Smooth muscle cell (in vitro differentiated cells): ENCODE results near the gene RXFP3. TPM values are rescaled to one million over a fixed set of nuclear protein-coding genes. Genes with fewer than 3 reads are reported as not detected.

Experiments
- DNase-seq: peaks from one replicate; lab custom pipeline; 2025; ENCODE audit not compliant: unreplicated experiment; lab: John Stamatoyannopoulos, UW
- H2AFZ ChIP-seq: fragments of 200-600 bp; sonication (generic); 2 replicates; pipeline ENCODE4 v1.6.0; 2016; ENCODE audit warnings: antibody characterized with exemption, low read depth, mild to moderate bottlenecking
- H3F3A ChIP-seq: fragments of 200-600 bp; sonication (generic); 2 replicates; pipeline ENCODE4 v1.6.0; 2017; ENCODE audit warnings: antibody characterized with exemption, low read depth
- H3K27ac ChIP-seq: fragments of 200-600 bp; sonication (generic); 2 replicates; pipeline ENCODE4 v1.5.1; 2016; ENCODE audit warnings: low read depth, mild to moderate bottlenecking
- H3K27me3 ChIP-seq: fragments of 200-600 bp; sonication (generic); 2 replicates; pipeline ENCODE4 v1.6.1; 2016; ENCODE audit warnings: low read depth, mild to moderate bottlenecking
- H3K36me3 ChIP-seq: fragments of 200-600 bp; sonication (generic); 2 replicates; pipeline ENCODE4 v1.5.1; 2016; ENCODE audit warnings: low read depth
- H3K4me1 ChIP-seq: fragments of 200-600 bp; sonication (generic); 2 replicates; pipeline ENCODE4 v1.5.1; 2016; ENCODE audit warnings: low read depth
- H3K4me2 ChIP-seq: fragments of 200-600 bp; sonication (generic); 2 replicates; pipeline ENCODE4 v1.6.0; 2016; ENCODE audit warnings: mild to moderate bottlenecking
- H3K4me3 ChIP-seq: fragments of 200-600 bp; sonication (generic); 2 replicates; pipeline ENCODE4 v1.5.1; 2016; ENCODE audit warnings: mild to moderate bottlenecking
- H3K79me2 ChIP-seq: fragments of 200-600 bp; sonication (generic); 2 replicates; pipeline ENCODE4 v1.6.0; 2016; ENCODE audit warnings: low read depth, mild to moderate bottlenecking
- H3K9ac ChIP-seq: fragments of 200-600 bp; sonication (generic); 2 replicates; pipeline ENCODE4 v1.6.0; 2016; ENCODE audit warnings: low read depth
- H3K9me3 ChIP-seq: fragments of 200-600 bp; sonication (generic); replicated peaks from 2 replicates; pipeline ENCODE4 v1.5.1; 2016; ENCODE audit warnings: low read depth
- H4K20me1 ChIP-seq: fragments of 200-600 bp; sonication (generic); 2 replicates; pipeline ENCODE4 v1.6.0; 2016; ENCODE audit warnings: low read depth
- CTCF ChIP-seq: fragments of 200-600 bp; sonication (generic); IDR thresholded peaks from 2 replicates; pipeline ENCODE4 v1.5.1; 2017; ENCODE audit warnings: borderline replicate concordance, mild to moderate bottlenecking, antibody characterized with exemption; ENCODE audit not compliant: insufficient read depth, poor library complexity, severe bottlenecking
- WGBS: methylation state at CpG from one replicate; pipeline ENCODE4 v1.1.7; 2016; ENCODE audit warnings: low lambda C conversion rate; 5-methylcytosine and 5-hydroxymethylcytosine counted together
- polyA plus RNA-seq: library from polyadenylated mRNA; unstranded; fragments of >200 nt; fragmentation: Nextera tagmentation; extraction: Ambion mirVana; gene quantifications from 2 replicates; pipeline ENCODE4 v1.2.1, GENCODE V29; 2016
- total RNA-seq: library from RNA; depleted of rRNA; stranded (reverse); fragments of >200 nt; gene quantifications from 2 replicates; pipeline ENCODE4 v1.2.3, GENCODE V29; 2014

RXFP3 gene
- total and polyA plus RNA-seq, 2 experiments from 2014 or later, result 0.16 TPM; not detected in 1

- Histone ChIP-seq H3K9me3 (no peaks in the 10 kb centered on the region), H3K4me3 (no peak overlapping the region), H4K20me1 (no peaks in the 10 kb centered on the region), H3K36me3 (no peaks in the 10 kb centered on the region), H3K27ac (no peak overlapping the region), H3K4me1 (no peaks in the 10 kb centered on the region), H3K4me2 (no peak overlapping the region), H3K27me3 (no peaks in the 10 kb centered on the region), H3F3A (no peaks in the 10 kb centered on the region), H3K79me2 (no peaks in the 10 kb centered on the region), H2AFZ (no peak overlapping the region), H3K9ac (no peak overlapping the region)
- TF ChIP-seq CTCF, result no peak
- DNase-seq, result no peak
- 77% methylated on average over 2 of the region's 2 CpGs for WGBS
These were observed 22.0 kb downstream of the RXFP3 start for GRCh38 chr5:33958176-33958575.

DNA sequence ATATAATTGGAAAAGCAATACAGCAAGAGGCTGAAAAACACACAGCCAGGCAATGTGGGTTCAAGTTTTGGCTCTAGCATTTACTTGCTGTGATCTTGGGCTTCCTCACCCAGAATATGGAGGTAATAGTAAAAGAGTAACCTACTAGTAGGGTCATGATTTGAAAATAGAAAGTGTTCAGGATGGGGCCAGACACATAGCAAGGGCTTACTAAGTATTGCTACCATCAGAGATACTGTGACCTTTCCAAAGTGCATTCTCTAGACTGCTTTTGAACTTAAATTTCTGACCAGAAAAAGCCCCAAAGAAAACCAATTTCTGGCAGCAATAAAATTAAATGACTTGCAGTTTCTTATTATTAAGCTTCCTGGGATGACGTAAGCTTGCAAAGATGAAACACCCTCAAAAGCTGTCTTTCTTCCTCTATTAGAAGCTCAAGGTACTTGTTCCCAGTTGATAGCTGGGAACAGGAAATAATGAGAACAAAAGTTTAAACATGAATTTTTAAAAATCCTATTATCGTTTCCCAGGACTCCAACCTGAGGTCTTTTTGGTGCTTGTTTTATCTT, 28.0 kb downstream of the RXFP3 start:
- H3K4me2 ChIP-seq, result no peak overlapping the region
- H3K79me2 ChIP-seq, result no peaks in the 10 kb centered on the region
- H2AFZ ChIP-seq, result no peak overlapping the region
- no peaks in the 10 kb centered on the region for H3F3A ChIP-seq
- no peaks in the 10 kb centered on the region for H3K4me1 ChIP-seq
- no peaks in the 10 kb centered on the region for H3K36me3 ChIP-seq
- H3K4me3 ChIP-seq, result no peak overlapping the region
- TF ChIP-seq CTCF, result no peak
- WGBS, result 91% methylated on average over 2 of the region's 2 CpGs
- H3K27ac ChIP-seq, result no peak overlapping the region
- H4K20me1 ChIP-seq, result no peaks in the 10 kb centered on the region
- DNase-seq, result no peak
- no peaks in the 10 kb centered on the region for H3K27me3 ChIP-seq
- H3K9me3 ChIP-seq, result no peaks in the 10 kb centered on the region
- no peak overlapping the region for H3K9ac ChIP-seq

- no peaks in the 10 kb centered on the region for H3K9me3 ChIP-seq
- no peaks in the 10 kb centered on the region for H3K4me1 ChIP-seq
- no peaks in the 10 kb centered on the region for H3K27me3 ChIP-seq
- H3K4me3 ChIP-seq, result no peak overlapping the region
- 57% methylated on average over 2 of the region's 2 CpGs for WGBS
- no peaks in the 10 kb centered on the region for H3F3A ChIP-seq
- H3K79me2 ChIP-seq, result no peaks in the 10 kb centered on the region
- no peak for TF ChIP-seq CTCF
- no peaks in the 10 kb centered on the region for H4K20me1 ChIP-seq
- H3K36me3 ChIP-seq, result no peaks in the 10 kb centered on the region
- H3K4me2 ChIP-seq, result no peak overlapping the region
- H3K27ac ChIP-seq, result no peak overlapping the region
- no peak overlapping the region for H3K9ac ChIP-seq
- no peak overlapping the region for H2AFZ ChIP-seq
- DNase-seq, result no peak
These were observed 30.6 kb downstream of the RXFP3 start for GRCh38 chr5:33966805-33967204.
